HuH-7 (cell line): Measurements from ENCODE around the gene TMEM221.
A peak's percentile ranks its signal among the peaks of the same experiment; 100 is the strongest.

Experiments
- DNase-seq: peaks from one replicate; pipeline ENCODE4 v3.0.0; 2011; ENCODE audit warnings: low spot score

Gene TMEM221

DNA sequence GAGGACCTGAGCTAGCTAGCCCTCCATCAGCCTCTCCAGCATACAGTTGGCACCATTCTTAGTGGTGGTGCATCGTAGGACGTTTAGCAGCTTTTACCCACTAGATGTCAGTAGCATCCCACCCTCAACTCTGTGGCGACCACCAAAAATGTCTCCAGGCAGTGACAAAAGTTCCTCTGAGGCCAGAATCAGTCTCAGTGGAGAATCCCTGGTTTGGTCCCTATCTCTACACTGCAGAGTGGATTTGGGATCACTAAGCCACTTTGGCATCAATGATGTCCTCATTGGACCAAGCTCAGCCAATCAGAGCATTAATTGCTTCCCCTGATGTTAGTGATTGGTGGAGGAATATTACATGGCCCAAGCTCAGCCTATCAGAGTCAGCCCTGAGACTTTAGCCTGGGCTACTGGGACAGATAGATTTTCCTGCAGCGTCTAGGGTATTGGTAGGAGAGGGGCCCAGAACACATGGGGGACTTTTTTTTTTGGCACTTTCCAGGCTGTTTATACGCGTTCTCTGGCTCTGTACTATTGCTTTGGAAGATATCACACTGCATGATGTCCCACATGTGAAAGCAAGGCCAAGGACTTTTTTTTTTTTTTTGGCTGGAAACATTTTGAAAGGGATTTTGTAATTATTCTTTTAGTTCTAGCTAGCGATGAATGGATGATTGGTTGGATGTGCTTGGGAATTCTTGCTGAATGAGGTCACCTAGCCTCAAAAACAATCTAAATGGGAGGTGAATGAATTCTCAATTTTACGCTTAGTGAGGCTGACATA, 7.0 kb downstream of the TMEM221 start:
- no peak for DNase-seq

DNA sequence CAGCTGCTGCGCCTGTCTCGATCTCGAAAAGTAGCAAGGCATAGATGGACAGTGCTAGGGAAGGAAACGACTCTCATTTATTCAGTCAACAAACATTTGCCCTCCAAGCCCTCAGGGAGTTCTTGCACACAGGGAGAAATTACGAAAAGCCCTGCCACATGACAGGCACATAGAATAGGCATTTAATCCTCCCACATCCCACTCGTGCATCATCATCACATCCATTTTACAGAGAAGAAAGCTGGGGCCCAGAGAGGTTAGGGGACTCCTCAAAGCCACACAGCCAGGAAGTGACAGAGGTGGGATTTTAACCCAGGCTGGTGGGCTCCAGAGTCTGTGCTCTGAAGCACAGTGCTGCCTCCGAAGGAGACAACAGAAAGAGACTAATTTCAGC, 11.6 kb downstream of the TMEM221 start:
- no peak for DNase-seq

DNA sequence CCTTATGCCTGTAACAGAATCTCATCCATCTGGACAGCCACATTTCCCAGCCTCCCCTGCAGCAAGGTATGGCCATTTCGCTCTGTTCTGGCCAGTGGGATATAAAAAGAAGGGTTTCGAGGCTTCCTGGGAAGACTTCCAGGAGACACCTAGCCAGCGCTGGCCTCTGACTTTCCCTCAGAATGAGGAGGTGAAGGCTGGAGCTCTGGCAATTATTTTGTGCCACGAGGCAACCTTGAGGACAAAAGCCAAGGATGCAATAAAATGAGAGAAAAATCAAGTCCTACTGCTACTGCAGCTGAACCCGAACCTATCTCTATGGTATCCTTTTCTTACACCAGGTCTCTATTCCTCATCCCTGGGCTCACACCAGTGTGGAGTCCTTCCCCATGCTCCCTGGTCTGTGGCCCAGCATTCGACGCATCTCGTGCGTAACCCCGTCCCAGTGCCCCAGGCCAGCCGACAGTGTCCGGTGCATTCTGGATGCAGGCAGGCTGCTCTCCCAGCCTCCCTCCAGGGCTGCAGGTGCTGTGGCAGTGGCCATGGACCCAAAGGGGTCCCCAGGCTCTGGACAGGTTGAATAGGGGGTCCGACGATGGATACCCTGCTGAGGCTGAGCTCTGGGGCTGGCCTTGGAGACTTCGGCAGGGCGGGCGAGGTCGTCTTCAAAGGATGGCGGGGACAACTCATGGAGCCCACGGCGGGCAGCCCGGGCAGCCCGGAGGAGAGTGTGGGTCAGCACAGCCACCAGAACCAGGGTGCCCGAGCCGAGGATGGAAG, 12.2 kb downstream of the TMEM221 start:
- DNase-seq = no peak

DNA sequence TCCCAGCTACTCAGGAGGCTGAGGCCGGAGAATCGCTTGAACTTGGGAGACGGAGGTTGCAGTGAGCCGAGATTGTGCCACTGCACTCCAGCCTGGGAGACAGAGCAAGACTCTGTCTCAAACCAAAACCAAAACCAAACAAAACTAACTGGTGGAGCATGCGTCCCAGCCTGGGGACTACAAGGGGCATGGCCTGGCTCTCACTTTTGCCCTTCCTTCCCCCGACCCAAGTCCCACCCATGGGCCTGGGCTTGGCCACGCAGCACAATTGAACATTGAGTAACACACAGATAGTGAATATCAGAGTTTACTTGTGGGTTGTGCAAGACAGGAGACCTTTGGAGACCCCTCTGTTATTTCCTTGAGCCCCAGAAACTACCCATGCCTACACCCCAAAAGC, 13.2 kb downstream of the TMEM221 start:
- no peak for DNase-seq

DNA sequence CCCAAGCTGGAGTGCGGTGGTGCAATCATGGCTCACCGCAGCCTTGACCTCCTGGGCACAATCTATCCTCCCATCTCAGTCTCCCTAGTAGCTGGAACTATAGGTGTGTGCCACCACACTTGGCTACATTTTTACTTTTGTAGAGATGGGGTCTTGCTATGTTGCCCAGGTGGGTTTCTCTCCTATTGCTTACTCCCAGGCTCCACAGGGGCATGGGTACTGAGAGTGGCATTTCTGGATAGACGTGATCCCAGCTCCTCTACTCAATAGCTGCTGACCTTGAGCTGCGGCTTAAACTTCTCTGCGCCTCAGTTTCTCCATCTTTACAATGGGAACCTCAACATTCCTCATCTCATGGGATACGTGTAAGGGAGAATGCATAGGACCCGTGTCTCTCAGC, 17.1 kb downstream of the TMEM221 start:
- no peak for DNase-seq

DNA sequence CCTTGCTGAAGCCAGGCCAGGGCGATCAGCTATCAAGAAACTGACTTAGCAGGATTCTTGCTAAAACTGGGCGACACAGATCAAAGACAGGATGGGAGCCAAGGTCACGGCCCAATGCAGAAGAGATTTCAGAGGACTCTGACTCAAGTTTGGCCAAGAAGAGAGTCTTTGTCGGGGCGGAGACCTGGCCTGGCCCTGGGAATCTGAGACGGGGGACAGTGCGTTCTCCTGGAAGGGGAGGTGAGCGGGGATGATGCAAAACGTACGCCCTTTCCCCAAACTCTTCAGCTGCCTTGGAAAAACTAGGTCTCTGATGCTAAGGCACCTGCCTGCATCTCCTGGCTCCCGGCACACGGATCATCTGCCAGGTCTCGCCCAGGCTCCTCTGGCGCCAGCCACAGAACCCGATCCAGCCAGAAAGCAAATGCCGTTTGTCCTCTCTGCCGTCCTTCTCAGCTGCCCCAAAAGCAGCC, 18.8 kb downstream of the TMEM221 start:
- DNase-seq = no peak

DNA sequence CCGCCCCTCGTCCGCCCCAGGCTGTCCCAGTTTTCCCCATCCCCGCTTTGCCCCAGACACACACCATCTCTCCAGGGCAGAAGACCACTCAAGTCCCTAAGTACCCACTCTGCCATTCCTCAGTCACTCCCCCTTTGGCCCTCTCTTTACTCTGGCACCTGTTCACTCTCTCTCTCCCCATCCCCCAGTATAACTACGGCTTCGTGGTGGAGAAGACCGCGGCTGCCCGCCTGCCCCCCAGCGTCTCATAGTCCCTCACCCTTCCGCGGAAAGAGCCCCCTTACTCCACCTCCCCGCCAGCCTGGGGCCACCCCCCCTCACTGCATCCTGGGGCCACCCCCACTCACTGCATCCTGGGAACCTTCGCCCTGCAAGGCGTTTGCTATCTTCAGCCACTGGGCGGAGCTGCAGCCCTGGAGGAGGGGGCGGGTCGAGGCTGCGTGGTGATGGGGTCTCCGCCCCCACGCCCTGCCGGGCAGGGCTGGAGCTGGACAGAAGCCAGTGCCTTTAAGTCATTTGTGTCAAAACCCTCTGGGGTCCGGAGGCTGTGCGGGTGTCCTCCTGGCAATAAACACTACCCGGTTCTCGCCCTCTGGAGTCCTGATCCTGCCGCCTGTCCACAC, 23.6 kb downstream of the TMEM221 start:
- peak; percentile 58 for DNase-seq

DNA sequence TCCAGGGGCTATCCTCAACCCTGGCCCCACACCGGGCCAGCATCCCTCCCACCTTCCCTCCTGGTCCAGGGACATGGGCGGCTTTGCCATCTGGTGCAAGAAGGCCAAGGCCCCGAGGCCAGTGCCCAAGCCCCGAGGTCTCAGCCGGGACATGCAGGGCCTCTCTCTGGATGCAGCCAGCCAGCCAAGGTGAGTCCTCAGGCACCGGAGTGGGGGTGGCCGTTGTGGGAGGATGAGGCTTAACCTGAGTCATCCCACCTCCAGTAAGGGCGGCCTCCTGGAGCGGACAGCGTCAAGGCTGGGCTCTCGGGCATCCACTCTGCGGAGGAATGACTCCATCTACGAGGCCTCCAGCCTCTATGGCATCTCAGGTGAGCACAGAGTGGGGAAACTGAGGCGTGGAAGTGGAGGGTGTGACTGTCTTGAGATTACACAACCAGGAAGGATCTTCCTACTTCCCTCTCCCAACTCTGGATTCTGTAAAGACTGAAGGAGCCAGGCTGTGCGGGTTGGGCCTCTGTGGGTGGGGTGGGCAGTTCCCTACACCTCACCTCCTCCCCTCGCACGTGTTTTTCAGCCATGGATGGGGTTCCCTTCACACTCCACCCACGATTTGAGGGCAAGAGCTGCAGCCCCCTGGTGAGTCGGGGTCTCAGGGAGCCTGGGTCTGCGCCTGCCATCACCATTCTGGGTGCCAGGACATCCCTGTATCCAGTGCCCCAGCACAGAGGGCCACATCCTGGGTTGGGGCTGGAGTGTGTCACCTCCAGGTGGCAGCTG, 24.8 kb downstream of the TMEM221 start:
- DNase-seq = no peak

DNA sequence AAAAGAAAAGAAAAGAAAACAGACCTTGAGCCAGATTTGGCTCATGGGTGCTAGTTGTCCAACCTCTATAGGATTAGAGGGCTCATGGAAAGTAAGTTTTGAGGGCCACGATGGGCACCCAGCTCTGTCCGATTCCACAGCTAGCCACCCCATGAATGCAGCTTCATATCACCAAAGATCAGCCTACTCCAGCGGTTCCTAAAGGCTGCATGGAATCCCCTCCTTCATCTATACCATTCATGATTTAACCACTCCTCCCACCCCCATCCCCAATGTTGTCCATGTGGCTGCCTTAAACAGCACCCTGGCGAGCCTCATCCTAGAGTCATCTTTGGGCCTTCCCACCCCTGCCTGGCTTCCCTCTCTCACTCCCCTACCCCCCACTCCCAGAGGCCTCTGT, 26.5 kb downstream of the TMEM221 start:
- no peak for DNase-seq

DNA sequence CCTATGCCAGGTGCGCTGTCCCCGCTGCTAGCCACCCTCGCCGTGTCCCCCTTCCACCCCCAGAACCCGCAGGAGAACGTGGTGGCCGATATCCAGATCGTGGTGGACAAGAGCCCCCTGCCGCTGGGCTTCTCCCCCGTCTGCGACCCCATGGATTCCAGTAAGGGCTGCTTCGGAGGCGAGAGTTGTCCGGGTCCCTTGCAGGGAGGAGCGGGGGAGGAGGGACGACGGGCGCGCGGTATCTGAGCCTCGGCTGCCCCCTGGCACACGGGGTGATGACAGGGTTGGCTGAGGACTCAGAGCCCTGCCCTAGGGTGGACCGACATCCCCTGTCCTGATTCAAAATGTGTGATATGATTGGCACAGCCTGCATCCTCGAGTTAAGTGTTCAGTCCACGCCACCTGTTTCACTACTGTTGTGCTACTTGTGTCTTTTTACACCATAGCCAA, 28.0 kb downstream of the TMEM221 start:
- DNase-seq = no peak

DNA sequence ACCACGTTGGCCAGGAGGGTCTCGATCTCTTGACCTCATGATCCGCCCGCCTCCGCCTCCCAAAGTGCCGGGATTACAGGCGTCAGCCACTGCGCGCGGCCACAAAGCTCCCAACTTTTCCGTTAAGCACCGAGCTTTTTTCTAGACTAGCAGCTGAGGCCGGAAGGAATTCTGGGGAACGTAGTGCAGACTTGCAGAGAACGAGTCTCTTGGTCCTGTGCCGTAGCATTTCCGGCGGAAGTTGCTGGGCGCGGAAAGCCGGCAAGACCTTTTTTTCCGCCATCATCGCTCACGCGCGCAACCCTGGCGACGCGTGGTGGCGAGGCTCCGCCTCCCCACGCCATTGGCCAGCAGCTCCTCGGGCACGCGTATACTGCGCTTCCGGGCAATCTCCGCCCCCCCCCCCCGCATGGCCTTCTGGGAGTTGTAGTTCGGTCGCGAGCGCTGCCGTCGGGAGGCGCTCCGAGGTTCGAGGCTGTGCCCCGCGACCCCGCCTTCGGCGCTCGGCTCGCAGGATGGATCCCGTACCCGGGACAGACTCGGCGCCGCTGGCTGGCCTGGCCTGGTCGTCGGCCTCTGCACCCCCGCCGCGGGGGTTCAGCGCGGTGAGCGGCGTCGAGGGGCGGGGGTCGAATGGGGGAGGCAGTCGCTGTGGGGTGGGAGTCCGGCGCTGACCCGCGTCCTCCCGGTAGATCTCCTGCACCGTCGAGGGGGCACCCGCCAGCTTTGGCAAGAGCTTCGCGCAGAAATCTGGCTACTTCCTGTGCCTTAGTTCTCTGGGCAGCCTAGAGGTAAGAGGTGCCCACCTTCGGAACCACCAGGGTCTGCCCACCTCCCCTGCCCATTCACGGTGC, 28.6 kb downstream of the TMEM221 start, which contains the start of gene MVB12A:
MVB12A (plus strand) TSS at position 427 of the 854 bp plus-strand sequence; CDS start at position 516, 89 bp downstream.
- DNase-seq = peak; percentile 94

DNA sequence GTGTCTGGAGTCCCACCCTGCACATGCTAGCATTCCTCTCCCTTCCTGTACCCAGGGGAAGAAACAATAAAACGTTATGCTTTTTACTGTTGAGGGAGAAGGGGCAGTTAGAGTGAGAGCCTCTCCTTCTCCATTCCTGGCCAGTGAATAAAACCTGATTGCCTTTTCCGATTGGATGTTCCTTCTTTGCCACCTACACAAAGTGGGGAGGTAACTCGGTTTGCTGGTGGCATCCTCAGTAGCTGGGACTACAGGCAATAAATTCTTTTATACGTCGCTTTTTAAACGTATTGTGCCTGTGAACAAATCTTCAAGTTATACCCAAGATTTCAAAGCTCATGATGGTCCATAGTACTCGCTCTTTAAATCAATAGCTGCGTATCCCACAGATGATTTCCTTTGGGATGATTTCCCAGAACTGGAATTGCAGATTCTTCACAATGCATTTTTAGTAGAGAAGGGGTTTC, 29.3 kb downstream of the TMEM221 start:
- DNase-seq = no peak

DNA sequence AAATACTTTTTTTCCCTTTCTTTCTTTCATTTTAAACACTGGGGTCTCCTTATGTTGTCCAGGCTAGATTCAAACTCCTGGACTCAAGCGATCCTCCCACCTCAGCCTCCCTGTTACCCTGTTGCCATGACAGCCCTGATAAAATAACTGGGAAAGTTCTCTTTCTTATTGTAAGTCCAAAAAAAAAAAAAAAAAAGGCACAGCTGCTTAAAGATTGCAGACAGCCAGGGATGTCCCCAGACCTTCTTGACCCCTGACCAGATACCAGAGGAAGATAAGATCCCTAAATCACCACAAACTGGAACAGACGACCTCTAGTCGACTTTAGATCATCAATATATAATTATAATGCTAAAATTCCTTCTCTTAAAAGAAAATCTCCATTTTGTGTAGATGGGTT, 29.8 kb downstream of the TMEM221 start:
- no peak for DNase-seq

DNA sequence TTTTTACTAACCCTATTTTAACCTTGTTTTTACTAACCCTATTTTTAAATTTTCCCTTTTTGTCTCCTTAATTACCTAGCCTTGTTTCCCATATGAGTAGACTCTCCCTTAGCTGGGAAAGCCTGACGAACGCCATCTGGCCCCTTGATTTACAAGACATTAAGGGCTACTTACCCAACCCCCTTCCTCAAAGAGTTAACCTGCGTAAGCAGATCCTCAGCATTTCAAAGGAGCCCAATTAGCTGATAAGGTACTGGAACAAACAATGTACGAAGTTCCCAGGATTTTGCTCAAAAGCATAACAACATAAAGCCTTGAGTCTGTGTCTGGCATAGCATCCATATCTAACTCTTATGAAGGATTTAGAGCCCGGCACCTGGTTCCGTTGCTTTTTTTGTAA, 33.3 kb downstream of the TMEM221 start:
- no peak for DNase-seq

DNA sequence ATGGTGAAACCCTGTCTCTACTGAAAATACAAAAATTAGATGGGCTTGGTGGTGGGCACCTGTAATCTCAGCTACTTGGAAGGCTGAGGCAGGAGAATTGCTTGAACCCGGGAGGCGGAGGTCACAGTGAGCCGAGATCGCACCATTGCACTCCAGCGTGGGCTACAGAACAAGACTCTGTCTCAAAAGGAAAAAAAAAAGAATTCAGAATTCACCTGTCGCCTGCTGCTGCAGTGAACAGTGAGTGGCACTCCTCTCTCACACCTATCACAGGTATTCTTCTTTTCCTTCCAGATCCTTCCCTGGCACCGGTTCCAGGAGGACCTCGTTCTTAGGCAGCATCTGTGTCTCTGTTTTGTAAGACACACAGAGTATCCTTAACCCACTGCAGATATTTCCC, 34.4 kb downstream of the TMEM221 start:
- DNase-seq = no peak

DNA sequence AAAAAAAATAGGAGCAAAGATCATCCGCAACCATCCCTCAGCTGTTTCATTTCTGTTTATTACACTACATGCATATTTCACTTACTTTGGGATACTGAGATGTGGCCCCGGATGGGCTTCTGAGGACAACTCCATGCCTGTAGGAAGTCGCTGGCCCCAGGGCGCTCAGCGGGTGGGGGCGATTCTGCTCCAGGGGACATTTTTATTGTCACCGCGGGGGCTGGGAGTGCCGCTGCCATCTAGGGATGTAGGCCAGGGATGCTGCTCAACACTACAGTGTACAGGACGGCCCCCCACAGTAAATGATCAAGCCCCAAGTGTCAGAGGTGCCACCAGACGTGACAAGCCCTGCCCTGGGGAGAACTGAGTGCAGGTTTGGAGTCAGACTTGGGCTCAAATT, 36.7 kb downstream of the TMEM221 start:
- no peak for DNase-seq

DNA sequence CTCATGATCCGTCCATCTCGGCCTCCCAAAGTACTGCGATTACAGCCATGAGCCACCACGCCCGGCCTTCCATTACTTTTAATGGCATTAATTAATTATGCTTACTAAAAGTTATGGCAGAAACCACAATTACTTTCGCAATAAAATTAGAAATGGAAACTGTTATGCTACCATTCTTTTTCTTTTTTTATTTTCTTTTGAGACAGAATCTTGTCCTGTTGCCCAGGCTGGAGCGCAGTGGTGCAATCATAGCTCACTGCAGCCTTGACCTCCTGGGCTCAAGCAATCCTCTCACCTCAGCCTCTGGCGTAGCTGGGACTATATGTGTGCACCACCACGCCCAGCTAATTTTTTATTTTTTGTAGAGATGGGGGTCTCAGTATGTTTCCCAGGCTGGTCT, 38.5 kb downstream of the TMEM221 start:
- no peak for DNase-seq

DNA sequence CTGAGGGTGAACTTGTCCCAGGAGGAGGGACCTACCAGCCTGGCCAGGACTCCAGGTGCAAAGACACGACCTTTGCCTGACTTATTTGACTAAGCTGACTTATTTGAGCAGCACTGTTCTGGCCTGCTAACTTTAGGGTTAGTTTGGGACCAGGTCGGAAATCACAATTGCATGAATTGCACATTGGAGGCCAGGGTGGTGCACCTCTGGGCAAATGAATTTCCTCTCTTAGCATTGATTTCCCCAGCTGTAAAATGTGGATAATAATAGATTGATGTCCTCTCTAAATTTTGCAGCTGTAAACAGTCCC, 41.6 kb downstream of the TMEM221 start:
- no peak for DNase-seq

DNA sequence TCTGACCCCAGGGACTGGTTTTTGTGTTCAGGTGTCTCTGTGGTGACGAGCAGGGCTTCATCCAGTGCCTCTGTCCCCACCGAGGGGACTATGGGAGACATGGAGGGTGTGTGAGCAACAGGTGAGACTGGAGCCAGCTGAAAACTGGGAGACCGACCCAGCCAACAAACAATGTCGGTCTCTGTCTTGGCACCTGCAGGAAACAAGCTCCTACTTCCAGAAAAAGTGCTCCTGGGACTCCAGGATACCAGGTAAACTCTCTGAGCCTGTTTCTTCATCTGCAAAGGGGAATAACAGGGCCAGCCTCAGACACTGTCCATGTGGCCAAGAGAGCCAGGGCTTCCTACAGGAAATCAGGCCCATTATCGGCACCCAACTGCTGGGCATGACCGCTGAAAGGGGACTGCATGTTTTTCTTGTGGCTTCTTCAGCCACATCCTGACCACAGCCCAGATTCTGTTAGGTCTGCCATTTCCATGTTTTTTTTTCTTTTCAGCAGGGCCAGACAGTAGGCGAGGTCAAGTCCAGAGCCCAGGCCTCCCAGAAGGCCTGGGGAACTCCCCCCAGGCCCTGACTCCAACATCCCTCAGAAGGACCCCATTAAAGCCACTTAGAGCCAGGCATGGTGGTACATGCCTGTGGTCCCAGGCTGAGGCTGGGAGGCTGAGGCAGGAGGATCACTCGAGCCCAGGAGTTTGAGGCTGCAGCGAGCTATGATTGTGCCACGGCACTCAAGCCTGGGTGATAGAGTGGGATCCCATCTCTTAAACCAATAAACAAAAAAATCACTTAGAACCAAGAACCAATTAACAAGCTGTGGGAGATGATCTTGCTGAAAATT, 42.2 kb downstream of the TMEM221 start:
- DNase-seq = no peak
